SU-DHL-6 (cell line): ENCODE data around the gene STK40.

Source experiments
- H2AFZ ChIP-seq: fragments of 200-600 bp; sonication (generic); 2 replicates; pipeline ENCODE4 v1.6.1; 2014; ENCODE audit warnings: low read depth, mild to moderate bottlenecking, moderate library complexity, mixed read lengths, antibody characterized with exemption, low read length; ENCODE audit not compliant: severe bottlenecking
- H3F3A ChIP-seq: fragments of 200-600 bp; shearing (Covaris generic); 2 replicates; pipeline ENCODE4 v1.6.0; 2016; ENCODE audit warnings: antibody characterized with exemption, mild to moderate bottlenecking; ENCODE audit not compliant: insufficient read depth
- H3K27ac ChIP-seq: fragments of 200-600 bp; sonication (generic); 2 replicates; pipeline ENCODE4 v1.5.1; 2016; ENCODE audit warnings: low read depth, mild to moderate bottlenecking, low read length, moderate library complexity, mixed read lengths
- H3K27me3 ChIP-seq: fragments of 200-600 bp; sonication (generic), shearing (Covaris generic); 2 replicates; pipeline ENCODE4 v1.6.0; 2014; ENCODE audit warnings: mild to moderate bottlenecking, low read length
- H3K36me3 ChIP-seq: fragments of 200-600 bp; sonication (generic); 2 replicates; pipeline ENCODE4 v1.6.1; 2014; ENCODE audit warnings: mild to moderate bottlenecking, low read length, mixed read lengths
- H3K4me2 ChIP-seq: fragments of 300-600, 200-600 bp; shearing (Covaris generic), sonication (generic); 2 replicates; pipeline ENCODE4 v1.6.0; 2014; ENCODE audit warnings: low read length, low read depth, mild to moderate bottlenecking; ENCODE audit not compliant: poor library complexity, severe bottlenecking
- H3K4me3 ChIP-seq: fragments of 200-600 bp; sonication (generic); 2 replicates; pipeline ENCODE4 v1.5.1; 2014; ENCODE audit warnings: antibody characterized with exemption, low read length, mild to moderate bottlenecking, mixed read lengths; ENCODE audit not compliant: insufficient read depth, poor library complexity, severe bottlenecking
- H3K79me2 ChIP-seq: fragments of 200-600 bp; sonication (generic); 2 replicates; pipeline ENCODE4 v1.6.1; 2014; ENCODE audit warnings: mild to moderate bottlenecking, low read length, moderate library complexity; ENCODE audit not compliant: insufficient read depth
- H3K9ac ChIP-seq: fragments of 200-600 bp; sonication (generic); 2 replicates; pipeline ENCODE4 v1.7.0; 2014; ENCODE audit warnings: mild to moderate bottlenecking, low read length
- H3K9me2 ChIP-seq: fragments of 200-600 bp; sonication (generic); replicated peaks from 2 replicates; pipeline ENCODE4 v1.6.1; 2014; ENCODE audit warnings: low read length; ENCODE audit not compliant: insufficient read depth
- H3K9me3 ChIP-seq: fragments of 200-600 bp; sonication (generic); 2 replicates; pipeline ENCODE4 v1.6.1; 2014; ENCODE audit warnings: low read length, mixed read lengths; ENCODE audit not compliant: insufficient read depth
- H4K20me1 ChIP-seq: fragments of 200-600 bp; sonication (generic); 2 replicates; pipeline ENCODE4 v1.6.1; 2014; ENCODE audit warnings: low read depth, mild to moderate bottlenecking, antibody characterized with exemption, low read length, moderate library complexity, mixed read lengths
- EZH2phosphoT487 ChIP-seq: fragments of 200-600 bp; sonication (generic), shearing (Covaris generic); conservative IDR thresholded peaks from 2 replicates; pipeline ENCODE4 v1.6.1; 2018; ENCODE audit warnings: mild to moderate bottlenecking, antibody characterized with exemption, low read length, moderate library complexity, mixed read lengths
- TF ChIP-seq, protein P1 (sequence below): fragments of 200-600 bp; sonication (generic); IDR thresholded peaks from one replicate; pipeline ENCODE4 v1.5.1; 2017; ENCODE audit warnings: antibody characterized with exemption, mild to moderate bottlenecking, low read length, moderate library complexity; ENCODE audit not compliant: insufficient read depth, poor library complexity, severe bottlenecking

The STK40 gene

DNA sequence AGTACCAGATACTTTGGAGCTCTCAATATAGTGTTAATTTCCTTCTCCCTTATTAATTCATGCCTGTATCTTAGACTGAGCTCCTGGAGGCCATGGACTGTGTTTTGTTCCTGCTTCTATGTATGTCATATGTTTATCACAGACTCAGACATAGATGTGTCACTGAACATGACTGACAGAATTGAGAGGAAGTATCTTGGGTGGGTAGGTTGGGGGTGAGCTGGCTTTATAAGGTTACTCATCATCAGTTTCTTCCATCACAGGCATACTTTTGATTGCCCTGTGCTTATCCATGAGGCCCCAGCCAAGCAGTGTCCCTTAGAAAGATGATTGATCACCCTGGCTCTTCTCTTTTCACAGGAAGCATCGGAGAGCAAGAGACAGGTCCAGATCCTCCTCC, 85.2 kb downstream of the STK40 start:
- H3K79me2 ChIP-seq: no peaks in the 10 kb centered on the region
- TF ChIP-seq, protein P1, sequence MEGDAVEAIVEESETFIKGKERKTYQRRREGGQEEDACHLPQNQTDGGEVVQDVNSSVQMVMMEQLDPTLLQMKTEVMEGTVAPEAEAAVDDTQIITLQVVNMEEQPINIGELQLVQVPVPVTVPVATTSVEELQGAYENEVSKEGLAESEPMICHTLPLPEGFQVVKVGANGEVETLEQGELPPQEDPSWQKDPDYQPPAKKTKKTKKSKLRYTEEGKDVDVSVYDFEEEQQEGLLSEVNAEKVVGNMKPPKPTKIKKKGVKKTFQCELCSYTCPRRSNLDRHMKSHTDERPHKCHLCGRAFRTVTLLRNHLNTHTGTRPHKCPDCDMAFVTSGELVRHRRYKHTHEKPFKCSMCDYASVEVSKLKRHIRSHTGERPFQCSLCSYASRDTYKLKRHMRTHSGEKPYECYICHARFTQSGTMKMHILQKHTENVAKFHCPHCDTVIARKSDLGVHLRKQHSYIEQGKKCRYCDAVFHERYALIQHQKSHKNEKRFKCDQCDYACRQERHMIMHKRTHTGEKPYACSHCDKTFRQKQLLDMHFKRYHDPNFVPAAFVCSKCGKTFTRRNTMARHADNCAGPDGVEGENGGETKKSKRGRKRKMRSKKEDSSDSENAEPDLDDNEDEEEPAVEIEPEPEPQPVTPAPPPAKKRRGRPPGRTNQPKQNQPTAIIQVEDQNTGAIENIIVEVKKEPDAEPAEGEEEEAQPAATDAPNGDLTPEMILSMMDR: no peak
- no peak for TF ChIP-seq EZH2phosphoT487

DNA sequence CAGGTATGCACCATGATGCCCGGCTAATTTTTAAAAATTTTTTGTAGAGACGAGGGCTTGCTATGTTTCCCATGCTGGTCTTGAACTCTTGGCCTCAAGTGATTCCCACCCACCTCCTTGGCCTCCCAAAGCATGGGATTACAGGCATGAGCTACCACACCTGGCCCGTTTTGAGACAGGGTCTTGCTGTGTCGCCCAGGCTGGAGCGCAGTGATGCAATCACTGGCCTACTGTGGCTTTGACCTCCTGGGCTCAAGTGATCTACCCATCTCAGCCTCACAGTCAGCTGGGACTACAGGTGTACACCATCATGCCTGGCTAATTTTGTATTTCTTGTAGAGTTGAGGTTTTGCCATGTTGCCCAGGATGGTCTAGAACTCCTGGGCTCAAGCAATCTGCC, 87.1 kb downstream of the STK40 start:
- Histone ChIP-seq H3K4me3 (no peak overlapping the region), H2AFZ (no peak overlapping the region), H3K9me2 (no peaks in the 10 kb centered on the region), H3K27ac (no peak overlapping the region), H3K36me3 (peaks cover 32% of the 10 kb centered on the region), H3F3A (no peaks in the 10 kb centered on the region; the same call in 1 of the 2 replicates), H3K79me2 (no peaks in the 10 kb centered on the region), H3K9me3 (no peaks in the 10 kb centered on the region), H4K20me1 (no peaks in the 10 kb centered on the region), H3K4me2 (no peak overlapping the region), H3K27me3 (no peaks in the 10 kb centered on the region), H3K9ac (no peak overlapping the region)
- TF ChIP-seq, protein P1: no peak

More for the DNA sequence above, 85.2 kb downstream of the STK40 start:
- no peaks in the 10 kb centered on the region for H4K20me1 ChIP-seq
- H3K27ac ChIP-seq: no peak overlapping the region
- no peak overlapping the region for H3K9ac ChIP-seq
- no peak overlapping the region for H3K4me3 ChIP-seq
- H3K36me3 ChIP-seq: peaks cover 25% of the 10 kb centered on the region; the same call in 1 of the 2 replicates
- no peak overlapping the region for H2AFZ ChIP-seq
- peaks cover 14% of the 10 kb centered on the region for H3F3A ChIP-seq
- H3K27me3 ChIP-seq: no peaks in the 10 kb centered on the region
- no peak overlapping the region for H3K4me2 ChIP-seq
- H3K9me3 ChIP-seq: no peaks in the 10 kb centered on the region
- no peaks in the 10 kb centered on the region for H3K9me2 ChIP-seq

DNA sequence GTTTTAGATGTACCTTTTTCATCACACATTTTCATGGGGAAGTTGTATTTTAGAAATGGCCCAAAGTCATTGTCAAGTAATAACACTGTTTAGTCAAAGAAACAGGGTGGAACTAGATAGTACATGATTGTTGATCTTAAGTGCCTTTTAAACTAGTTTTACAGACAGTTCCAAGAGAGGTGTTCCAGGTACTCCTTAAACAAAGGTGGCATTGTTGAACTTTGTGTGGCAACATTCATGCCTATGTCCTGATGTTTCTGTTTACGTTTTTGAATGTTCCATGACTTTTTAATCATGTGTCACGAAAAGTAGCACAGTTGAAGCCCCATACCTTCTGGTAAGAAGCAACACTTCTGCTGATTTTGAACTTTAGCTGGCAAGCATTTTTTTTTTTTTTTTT, 88.7 kb downstream of the STK40 start:
- Histone ChIP-seq H3K9ac (no peak overlapping the region), H3K9me2 (no peaks in the 10 kb centered on the region), H3K27me3 (no peaks in the 10 kb centered on the region), H3K4me2 (no peak overlapping the region), H3K4me3 (no peak overlapping the region), H3K36me3 (peaks cover 42% of the 10 kb centered on the region), H3K79me2 (no peaks in the 10 kb centered on the region), H4K20me1 (no peaks in the 10 kb centered on the region), H3F3A (no peaks in the 10 kb centered on the region; the same call in 1 of the 2 replicates), H3K9me3 (no peaks in the 10 kb centered on the region), H3K27ac (no peak overlapping the region), H2AFZ (no peak overlapping the region)
- TF ChIP-seq, protein P1: no peak
- no peak for TF ChIP-seq EZH2phosphoT487
